Stimulated activated naive CD8-positive, alpha-beta T cell treated with anti-CD3 and anti-CD28 coated beads, Interleukin-15, Interleukin-2, amounts not matched to agents 100 ng/mL and 50 ng/mL, for 24 hours (primary cell): ENCODE measurements around the gene RASA2.
"Not testable (repeated sequence)": the region's sequence is repeated elsewhere in the genome, so short reads cannot be mapped to it uniquely, and the experiment has no call there.

Experiments
- H3K27ac Mint-ChIP-seq: one replicate; pipeline ENCODE4 v1.8.0; 2021; ENCODE audit warnings: mild to moderate bottlenecking, mixed read lengths
- H3K27me3 Mint-ChIP-seq: one replicate; pipeline ENCODE4 v1.8.0; 2021; ENCODE audit warnings: mixed read lengths
- H3K36me3 Mint-ChIP-seq: one replicate; pipeline ENCODE4 v1.8.0; 2021; ENCODE audit warnings: low read depth, mixed read lengths
- H3K4me1 Mint-ChIP-seq: one replicate; pipeline ENCODE4 v1.8.0; 2021; ENCODE audit warnings: low read depth, mixed read lengths
- H3K4me3 Mint-ChIP-seq: one replicate; pipeline ENCODE4 v1.8.0; 2021; ENCODE audit warnings: mild to moderate bottlenecking, mixed read lengths
- H3K9me3 Mint-ChIP-seq: one replicate; pipeline ENCODE4 v1.8.0; 2021; ENCODE audit warnings: mixed read lengths

The RASA2 gene

DNA sequence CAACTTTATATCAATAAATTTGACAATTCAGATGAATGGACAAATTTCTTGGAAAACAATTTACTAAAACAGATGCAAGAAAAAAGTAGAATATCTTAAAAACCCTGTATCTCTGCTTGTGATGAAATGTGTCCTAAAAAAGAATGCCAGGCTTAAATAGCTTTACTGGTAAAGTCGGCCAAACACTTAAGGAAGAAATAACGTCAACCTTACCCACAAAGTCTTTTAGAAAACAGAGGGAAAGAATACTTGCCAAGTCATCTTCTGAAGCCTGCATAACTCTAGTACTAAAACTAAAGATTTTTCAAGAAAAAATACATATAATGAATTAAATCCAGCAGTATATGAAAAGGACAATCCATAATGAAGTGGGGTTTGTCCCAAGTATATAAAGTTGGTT lies 111.1 kb downstream of the RASA2 start:
- Mint-ChIP-seq H3K4me1 (peaks cover 3% of the 10 kb centered on the region), H3K27ac (no peak overlapping the region), H3K36me3 (peaks cover 91% of the 10 kb centered on the region), H3K9me3 (peaks cover 17% of the 10 kb centered on the region), H3K4me3 (no peak overlapping the region), H3K27me3 (no peaks in the 10 kb centered on the region)

DNA sequence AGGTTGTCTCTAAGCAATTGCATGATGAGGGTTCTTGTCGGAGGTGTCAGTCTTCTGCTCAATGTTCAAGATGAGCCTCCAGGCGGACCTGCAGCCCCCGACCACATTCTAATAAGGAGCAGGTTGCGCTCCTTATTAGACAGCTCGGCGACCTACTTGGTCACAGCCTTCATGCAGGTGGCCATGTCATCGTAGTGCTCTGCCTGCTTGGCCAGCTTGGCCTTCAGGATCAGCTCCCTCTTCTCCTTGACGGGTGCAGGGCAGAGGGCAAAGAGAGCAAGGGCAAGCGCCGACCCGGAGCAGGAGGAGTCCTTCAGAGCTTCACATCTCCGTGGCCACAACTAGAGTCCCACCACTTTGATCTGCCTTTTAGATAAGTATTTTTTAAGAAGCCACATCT lies 113.5 kb downstream of the RASA2 start:
- Mint-ChIP-seq H3K4me1 (peaks cover 3% of the 10 kb centered on the region), H3K27ac (no peak overlapping the region)

DNA sequence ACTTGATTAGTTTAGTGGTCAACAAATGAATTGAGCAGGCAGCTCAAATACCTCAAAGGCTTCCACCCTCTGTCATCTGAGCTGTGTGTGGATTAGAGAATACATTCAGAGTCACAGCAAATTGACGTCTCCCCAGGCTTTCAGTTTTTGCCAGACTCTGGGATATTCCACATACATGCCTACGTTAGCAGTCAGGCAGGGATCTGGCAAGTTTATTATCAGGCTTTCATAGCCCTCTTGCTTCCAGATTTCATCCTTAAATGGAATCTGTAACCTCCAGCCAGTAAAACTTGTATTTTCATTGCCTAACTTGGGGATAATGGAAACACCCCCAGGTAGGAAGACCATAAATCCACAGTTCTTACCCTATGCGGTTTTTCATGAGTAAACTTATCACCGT lies 115.9 kb downstream of the RASA2 start:
- no peaks in the 10 kb centered on the region for H3K27me3 Mint-ChIP-seq
- peaks cover 17% of the 10 kb centered on the region for H3K9me3 Mint-ChIP-seq
- no peak overlapping the region for H3K4me3 Mint-ChIP-seq
- peaks cover 3% of the 10 kb centered on the region for H3K4me1 Mint-ChIP-seq
- H3K27ac Mint-ChIP-seq: no peak overlapping the region
- peaks cover 65% of the 10 kb centered on the region for H3K36me3 Mint-ChIP-seq

More for the DNA sequence above, 113.5 kb downstream of the RASA2 start:
- no peak overlapping the region for H3K4me3 Mint-ChIP-seq
- H3K36me3 Mint-ChIP-seq: peaks cover 79% of the 10 kb centered on the region
- H3K27me3 Mint-ChIP-seq: no peaks in the 10 kb centered on the region
- peaks cover 17% of the 10 kb centered on the region for H3K9me3 Mint-ChIP-seq

DNA sequence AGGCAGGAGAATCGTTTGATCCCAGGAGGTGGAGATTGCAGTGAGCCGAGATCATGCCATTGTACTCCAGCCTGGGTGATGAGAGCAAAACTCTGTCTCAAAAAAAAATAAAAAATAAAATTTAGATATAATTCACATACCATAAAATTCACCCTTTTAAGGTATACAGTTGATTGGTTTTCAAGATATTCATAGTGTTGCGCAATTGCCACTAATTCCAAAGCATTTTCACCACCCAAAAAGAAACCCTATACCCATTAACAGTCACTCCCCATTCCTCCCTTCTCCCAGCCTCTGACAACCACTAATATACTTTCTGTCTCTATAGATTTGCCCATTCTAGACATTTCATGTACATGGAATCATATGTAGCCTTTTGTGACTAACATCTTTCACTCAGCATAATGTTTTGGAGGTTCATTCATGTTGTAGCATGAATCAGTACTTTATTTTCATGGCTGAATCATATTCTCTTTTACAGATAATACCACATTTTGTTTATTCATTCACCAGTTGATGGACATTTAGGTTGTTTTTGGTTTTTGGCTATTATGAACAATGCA lies 116.7 kb downstream of the RASA2 start:
- Mint-ChIP-seq H3K27me3 (no peaks in the 10 kb centered on the region), H3K27ac (no peak overlapping the region), H3K36me3 (peaks cover 64% of the 10 kb centered on the region), H3K4me3 (no peak overlapping the region), H3K4me1 (peaks cover 3% of the 10 kb centered on the region), H3K9me3 (peaks cover 17% of the 10 kb centered on the region)

DNA sequence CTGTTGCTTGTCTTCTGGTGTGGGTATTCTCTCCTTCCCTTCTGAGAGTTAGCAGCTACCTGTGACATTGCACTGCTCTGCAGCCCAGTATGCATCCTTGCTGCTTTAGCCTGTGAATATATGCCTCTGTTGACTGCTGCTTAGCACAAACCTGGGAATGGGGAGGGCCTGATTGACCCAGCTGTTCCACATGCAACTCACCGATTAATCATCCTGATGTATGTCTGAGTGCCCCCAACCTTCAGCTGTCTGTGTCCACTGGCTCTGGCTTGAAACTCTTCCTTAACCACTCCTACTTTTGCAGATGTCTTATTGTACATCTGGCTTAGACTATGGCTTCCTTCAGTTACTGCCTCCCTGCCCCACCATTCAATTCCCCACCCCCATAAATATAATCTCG lies 119.1 kb downstream of the RASA2 start:
- peaks cover 56% of the 10 kb centered on the region for H3K36me3 Mint-ChIP-seq
- H3K27ac Mint-ChIP-seq: no peak overlapping the region
- no peaks in the 10 kb centered on the region for H3K9me3 Mint-ChIP-seq
- H3K27me3 Mint-ChIP-seq: no peaks in the 10 kb centered on the region
- H3K4me3 Mint-ChIP-seq: no peak overlapping the region
- H3K4me1 Mint-ChIP-seq: no peaks in the 10 kb centered on the region

DNA sequence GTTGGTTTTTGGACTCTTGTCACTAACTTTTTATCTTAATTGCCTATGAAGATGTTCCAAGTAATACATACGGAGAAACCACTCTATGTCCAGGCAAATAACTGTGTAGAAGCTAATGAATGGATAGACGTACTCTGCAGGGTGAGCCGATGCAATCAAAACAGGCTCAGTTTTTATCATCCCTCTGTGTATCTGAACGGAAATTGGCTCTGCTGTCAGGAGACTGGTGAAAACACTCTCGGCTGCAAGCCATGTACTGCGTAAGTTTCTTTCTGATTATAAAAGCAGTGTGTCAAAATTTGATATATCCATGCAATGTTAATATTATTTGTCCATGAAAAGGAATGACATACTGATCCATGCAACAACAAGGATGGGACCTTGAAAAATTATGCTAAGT lies 121.6 kb downstream of the RASA2 start:
- no peaks in the 10 kb centered on the region for H3K4me1 Mint-ChIP-seq
- H3K27me3 Mint-ChIP-seq: no peaks in the 10 kb centered on the region
- H3K36me3 Mint-ChIP-seq: peaks cover 60% of the 10 kb centered on the region
- no peak overlapping the region for H3K27ac Mint-ChIP-seq
- no peaks in the 10 kb centered on the region for H3K9me3 Mint-ChIP-seq
- H3K4me3 Mint-ChIP-seq: no peak overlapping the region

DNA sequence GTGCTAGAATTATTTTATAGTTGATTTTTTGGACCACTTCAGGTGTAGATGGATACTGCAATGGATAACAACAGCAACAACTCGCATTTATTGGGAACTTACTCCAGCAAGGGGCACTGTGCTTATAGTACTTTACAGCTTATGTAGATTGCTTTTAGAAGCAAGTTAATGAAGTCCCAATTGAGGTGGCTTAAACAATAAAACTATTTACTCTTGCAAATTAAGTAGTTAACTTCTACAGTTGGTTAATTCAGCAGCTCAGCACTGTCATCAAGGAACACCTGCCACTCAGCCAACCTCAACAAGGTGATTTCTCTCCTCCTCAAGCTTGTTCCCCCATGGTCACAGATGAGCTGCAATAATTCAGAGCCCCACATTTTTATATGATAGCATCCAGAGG lies 124.1 kb downstream of the RASA2 start:
- no peaks in the 10 kb centered on the region for H3K4me1 Mint-ChIP-seq
- peaks cover 54% of the 10 kb centered on the region for H3K36me3 Mint-ChIP-seq
- no peak overlapping the region for H3K27ac Mint-ChIP-seq
- H3K4me3 Mint-ChIP-seq: no peak overlapping the region
- H3K27me3 Mint-ChIP-seq: no peaks in the 10 kb centered on the region
- no peaks in the 10 kb centered on the region for H3K9me3 Mint-ChIP-seq

DNA sequence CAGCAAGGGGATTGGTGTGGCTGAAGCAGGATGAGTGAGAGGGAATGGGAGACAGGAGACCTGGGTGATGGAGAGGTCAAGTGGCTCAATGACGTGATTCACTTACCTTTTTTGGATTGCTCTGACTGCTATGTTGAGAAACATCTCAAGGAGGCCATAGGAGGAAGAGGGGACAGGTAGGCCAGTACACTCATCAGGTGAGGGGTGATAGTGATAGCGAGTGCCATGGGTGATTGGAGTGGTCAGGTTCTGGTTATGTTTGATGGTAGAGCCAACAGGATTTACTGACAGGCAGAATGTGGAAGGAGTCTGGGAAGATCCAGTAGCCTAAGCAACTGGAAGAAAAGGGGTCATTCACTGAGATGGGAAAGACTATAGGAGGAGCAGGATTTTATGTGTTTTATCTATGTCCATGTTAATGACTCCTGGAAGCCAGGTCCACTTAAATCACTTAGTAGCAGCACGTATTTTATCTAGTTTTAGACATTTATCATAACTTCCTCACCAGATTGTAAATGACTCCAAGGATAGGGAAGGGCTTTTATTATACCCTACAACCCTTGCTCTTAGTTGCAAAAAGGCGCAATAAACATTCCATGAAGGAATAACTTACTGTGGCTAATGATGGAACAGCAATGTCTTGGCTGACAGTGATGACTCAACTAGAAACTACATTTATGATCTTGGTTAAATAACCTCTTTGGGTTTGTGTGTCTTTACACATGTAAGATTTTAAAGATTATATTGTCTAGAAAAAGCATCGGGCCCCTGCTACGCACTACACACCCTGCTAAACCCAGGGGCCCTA lies 131.5 kb downstream of the RASA2 start:
- Mint-ChIP-seq H3K27me3 (no peaks in the 10 kb centered on the region), H3K4me1 (no peaks in the 10 kb centered on the region), H3K36me3 (peaks cover 26% of the 10 kb centered on the region), H3K27ac (no peak overlapping the region), H3K4me3 (no peak overlapping the region), H3K9me3 (no peaks in the 10 kb centered on the region)

DNA sequence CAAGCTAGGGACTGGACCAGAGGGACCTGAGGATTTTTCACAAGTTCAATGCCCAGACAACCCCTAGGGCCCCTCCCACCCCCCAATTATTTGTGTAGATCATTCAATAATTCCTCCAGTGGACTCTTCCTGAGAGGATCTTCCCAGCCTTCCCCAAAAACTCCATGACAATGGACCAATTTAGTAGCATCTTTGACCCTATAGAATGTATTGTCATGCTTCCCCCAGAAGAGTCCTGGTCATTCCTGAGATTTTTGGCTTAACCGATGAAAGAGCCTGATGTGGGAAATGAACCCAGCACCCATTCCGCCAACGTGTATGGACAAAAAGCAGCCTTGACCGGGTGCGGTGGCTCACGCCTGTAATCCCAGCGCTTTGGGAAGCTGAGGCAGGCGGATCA lies 132.1 kb downstream of the RASA2 start:
- Mint-ChIP-seq H3K9me3 (no peaks in the 10 kb centered on the region), H3K27me3 (no peaks in the 10 kb centered on the region), H3K36me3 (peaks cover 26% of the 10 kb centered on the region), H3K27ac (no peak overlapping the region), H3K4me1 (no peaks in the 10 kb centered on the region), H3K4me3 (no peak overlapping the region)

DNA sequence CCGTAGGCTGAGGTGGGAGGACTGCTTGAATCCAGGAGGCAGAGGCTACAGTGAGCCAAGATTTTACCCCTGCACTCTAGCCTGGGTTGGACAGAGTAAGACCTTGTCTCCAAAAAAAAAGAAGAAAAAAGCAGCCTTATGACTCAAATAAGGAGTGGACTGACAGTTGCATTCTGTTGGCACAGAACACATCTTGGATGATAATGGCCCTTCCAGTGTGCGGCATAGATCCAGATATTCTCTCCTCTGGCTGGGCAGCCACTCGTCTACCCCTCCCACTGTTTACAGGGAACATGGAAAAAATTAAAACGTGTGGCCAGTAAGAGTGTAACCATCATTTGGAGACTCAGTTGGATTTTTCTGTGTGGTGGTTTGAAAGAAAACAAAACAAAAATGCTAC lies 132.6 kb downstream of the RASA2 start:
- H3K27ac Mint-ChIP-seq: no peak overlapping the region
- no peaks in the 10 kb centered on the region for H3K9me3 Mint-ChIP-seq
- no peaks in the 10 kb centered on the region for H3K4me1 Mint-ChIP-seq
- no peak overlapping the region for H3K4me3 Mint-ChIP-seq
- H3K36me3 Mint-ChIP-seq: peaks cover 23% of the 10 kb centered on the region
- H3K27me3 Mint-ChIP-seq: no peaks in the 10 kb centered on the region

DNA sequence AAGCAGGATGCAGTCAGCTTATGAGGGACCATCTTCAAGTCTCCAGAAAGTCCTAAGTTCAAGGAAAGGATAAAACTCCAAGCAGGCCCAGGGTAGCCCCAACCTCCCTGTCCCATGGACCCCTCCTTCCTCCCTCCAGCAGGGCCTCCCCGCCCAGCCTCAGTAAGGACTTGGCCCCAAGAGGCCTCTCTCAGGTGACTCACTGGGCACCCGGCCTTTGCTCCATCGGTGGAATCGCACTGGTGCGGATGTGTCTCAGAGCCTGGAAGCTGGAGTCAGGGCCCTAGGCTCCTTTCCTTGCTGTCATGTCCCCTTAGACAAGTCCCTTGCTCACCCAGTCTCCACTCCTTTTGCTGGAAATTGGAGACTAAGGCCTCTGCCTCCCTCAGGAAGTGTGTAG lies 136.9 kb downstream of the RASA2 start:
- Mint-ChIP-seq H3K4me1 (no peaks in the 10 kb centered on the region), H3K27me3 (no peaks in the 10 kb centered on the region), H3K27ac (no peak overlapping the region), H3K36me3 (no peaks in the 10 kb centered on the region), H3K9me3 (peaks cover 2% of the 10 kb centered on the region), H3K4me3 (no peak overlapping the region)

DNA sequence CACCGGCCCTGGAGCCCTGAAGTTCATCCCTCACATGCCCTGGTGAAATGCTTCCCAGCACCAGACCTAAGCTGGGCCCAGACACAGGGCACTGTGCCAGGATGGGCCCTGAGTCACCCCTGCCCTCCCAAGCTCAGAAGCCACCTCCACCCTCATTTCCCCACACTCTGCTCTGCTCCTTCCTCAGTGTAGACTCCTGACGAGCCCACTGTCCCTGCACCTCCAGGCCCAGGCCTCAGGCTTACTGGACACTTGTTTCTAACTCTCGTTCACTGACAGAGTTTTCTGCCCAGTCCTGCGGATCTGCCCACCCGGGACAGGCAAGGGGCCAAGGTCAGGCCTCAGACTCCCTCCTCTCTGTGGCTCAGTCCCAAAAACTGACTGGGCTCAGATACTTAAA lies 138.7 kb downstream of the RASA2 start:
- no peaks in the 10 kb centered on the region for H3K4me1 Mint-ChIP-seq
- H3K27me3 Mint-ChIP-seq: no peaks in the 10 kb centered on the region
- no peak overlapping the region for H3K4me3 Mint-ChIP-seq
- no peaks in the 10 kb centered on the region for H3K36me3 Mint-ChIP-seq
- peaks cover 9% of the 10 kb centered on the region for H3K9me3 Mint-ChIP-seq
- no peak overlapping the region for H3K27ac Mint-ChIP-seq

DNA sequence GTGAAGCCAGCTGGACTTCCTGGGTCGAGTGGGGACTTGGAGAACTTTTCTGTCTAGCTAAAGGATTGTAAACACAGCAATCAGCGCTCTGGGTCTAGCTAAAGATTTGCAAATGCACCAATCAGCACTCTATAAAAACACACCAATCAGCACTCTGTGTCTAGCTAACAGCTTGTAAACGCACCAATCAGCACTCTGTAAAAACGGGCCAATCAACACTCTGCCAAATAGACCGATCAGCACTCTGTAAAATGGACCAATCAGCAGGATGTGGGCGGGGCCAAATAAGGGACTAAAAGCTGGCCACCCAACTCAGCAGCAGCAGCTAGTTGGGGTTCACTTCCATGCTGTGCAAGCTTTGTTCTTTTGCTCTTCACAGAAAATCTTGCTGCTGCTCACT lies 141.5 kb downstream of the RASA2 start:
- H3K4me1 Mint-ChIP-seq, H3K36me3 Mint-ChIP-seq, H3K27ac Mint-ChIP-seq, H3K9me3 Mint-ChIP-seq, H3K27me3 Mint-ChIP-seq, H3K4me3 Mint-ChIP-seq: not testable (repeated sequence)

DNA sequence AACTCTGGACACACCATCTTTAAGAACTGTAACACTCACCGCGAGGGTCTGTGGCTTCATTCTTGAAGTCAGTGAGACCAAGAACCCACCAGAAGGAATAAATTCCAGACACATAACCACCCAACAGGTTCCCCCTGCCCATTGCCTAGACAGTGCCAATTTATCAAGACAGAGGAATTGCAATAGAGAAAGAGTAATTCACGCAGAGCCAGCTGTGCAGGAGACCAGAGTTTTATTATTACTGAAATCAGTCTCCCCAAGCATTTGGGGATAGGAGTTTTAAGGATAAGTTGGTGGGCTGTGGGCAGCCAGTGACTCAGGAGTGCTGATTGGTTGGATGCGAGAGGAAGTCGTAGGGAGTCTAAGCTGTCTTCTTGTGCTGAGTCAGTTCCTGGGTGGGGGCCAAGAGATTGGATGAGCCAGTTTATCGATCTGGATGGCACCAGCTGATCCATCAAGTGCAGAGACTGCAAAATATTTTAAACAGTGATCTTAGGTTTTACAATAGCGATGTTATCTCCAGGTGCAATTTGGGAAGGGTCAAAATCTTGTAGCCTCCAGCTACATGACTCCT lies 142.1 kb downstream of the RASA2 start:
- H3K36me3 Mint-ChIP-seq, H3K27me3 Mint-ChIP-seq, H3K4me3 Mint-ChIP-seq, H3K27ac Mint-ChIP-seq, H3K4me1 Mint-ChIP-seq, H3K9me3 Mint-ChIP-seq: not testable (repeated sequence)

DNA sequence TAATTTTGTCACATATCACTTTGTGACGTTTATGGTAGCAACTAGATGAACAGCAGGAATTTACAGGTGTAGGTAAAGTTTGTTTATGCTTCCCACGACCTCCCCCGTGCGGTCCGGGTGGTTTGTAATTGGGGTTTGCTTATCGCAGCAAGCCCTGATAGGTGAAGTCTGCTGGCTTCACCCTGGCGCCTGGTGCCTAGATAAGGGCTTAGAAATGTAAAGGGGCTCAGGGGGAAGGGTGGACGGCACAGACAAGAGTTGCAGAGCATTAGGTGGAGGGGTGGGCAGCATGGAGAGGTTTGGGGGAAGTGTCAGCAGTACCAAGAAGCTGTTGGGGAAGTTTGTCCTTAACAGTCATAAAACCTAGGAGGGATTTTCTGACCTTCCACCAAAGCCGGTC lies 143.1 kb downstream of the RASA2 start:
- Mint-ChIP-seq H3K27ac (no peak overlapping the region), H3K4me1 (no peaks in the 10 kb centered on the region)

More for the DNA sequence above, 143.1 kb downstream of the RASA2 start:
- H3K27me3 Mint-ChIP-seq: no peaks in the 10 kb centered on the region
- H3K4me3 Mint-ChIP-seq: no peak overlapping the region
- no peaks in the 10 kb centered on the region for H3K36me3 Mint-ChIP-seq
- peaks cover 9% of the 10 kb centered on the region for H3K9me3 Mint-ChIP-seq
